ENCODE data around the gene EDA2R.

GRCh38 chrX:66579219-66579618, 59.7 kb downstream of the EDA2R start:
- TF ChIP-seq RFX5 (IDR thresholded peaks at IDR 0.05; ENCODE audit: low read depth, low read length): no peak
- TF ChIP-seq CTCF (conservative IDR thresholded peaks at IDR 0.05; ENCODE audit: low read depth, low read length): no peak
